Measurements from ENCODE around the gene CYTH1.

Gene CYTH1

GRCh38 chr17:78734793-78735641 lies 47.1 kb downstream of the CYTH1 start:
- DNase-seq (ENCODE audit: low read depth), result no peak

GRCh38 chr17:78732354-78732753 lies 49.7 kb downstream of the CYTH1 start:
- no peak for DNase-seq (ENCODE audit: low read depth)

GRCh38 chr17:78731904-78732303 lies 50.2 kb downstream of the CYTH1 start:
- DNase-seq (ENCODE audit: low read depth), result no peak

GRCh38 chr17:78729641-78730040 lies 52.4 kb downstream of the CYTH1 start:
- no peak for DNase-seq (ENCODE audit: low read depth)

GRCh38 chr17:78728495-78728894 lies 53.6 kb downstream of the CYTH1 start:
- DNase-seq (ENCODE audit: low read depth), result no peak

- DNase-seq (ENCODE audit: low read depth), result no peak
Observed at GRCh38 chr17:78727476-78728229, 54.4 kb downstream of the CYTH1 start.

- no peak for DNase-seq (ENCODE audit: low read depth)
Observed at GRCh38 chr17:78727057-78727456, 55.0 kb downstream of the CYTH1 start.

GRCh38 chr17:78726513-78726912 lies 55.6 kb downstream of the CYTH1 start:
- no peak for DNase-seq (ENCODE audit: low read depth)

- DNase-seq (ENCODE audit: low read depth), result no peak
Observed at GRCh38 chr17:78725448-78726021, 56.5 kb downstream of the CYTH1 start.

GRCh38 chr17:78724999-78725398 lies 57.1 kb downstream of the CYTH1 start:
- DNase-seq (ENCODE audit: low read depth), result no peak

GRCh38 chr17:78724544-78724943 lies 57.5 kb downstream of the CYTH1 start:
- DNase-seq (ENCODE audit: low read depth), result no peak

GRCh38 chr17:78723957-78724356 lies 58.1 kb downstream of the CYTH1 start:
- DNase-seq (ENCODE audit: low read depth), result no peak

- DNase-seq (ENCODE audit: low read depth), result no peak
Observed at GRCh38 chr17:78723001-78723796, 58.9 kb downstream of the CYTH1 start.

GRCh38 chr17:78722246-78722761 lies 59.8 kb downstream of the CYTH1 start:
- DNase-seq (ENCODE audit: low read depth), result no peak

- no peak for DNase-seq (ENCODE audit: low read depth)
Observed at GRCh38 chr17:78719630-78720298, 62.3 kb downstream of the CYTH1 start.

- DNase-seq (ENCODE audit: low read depth), result no peak
Observed at GRCh38 chr17:78718575-78719208, 63.4 kb downstream of the CYTH1 start.

GRCh38 chr17:78717431-78717980 lies 64.6 kb downstream of the CYTH1 start:
- no peak for DNase-seq (ENCODE audit: low read depth)

- DNase-seq (ENCODE audit: low read depth), result no peak
Observed at GRCh38 chr17:78716814-78717393, 65.2 kb downstream of the CYTH1 start.

GRCh38 chr17:78716292-78716691 lies 65.8 kb downstream of the CYTH1 start:
- DNase-seq (ENCODE audit: low read depth), result no peak

GRCh38 chr17:78715876-78716275 lies 66.2 kb downstream of the CYTH1 start:
- no peak for DNase-seq (ENCODE audit: low read depth)

All from activated T-helper 9 cell treated with anti-CD3 and anti-CD28 coated beads, Interleukin-2, amount 50 U/mL, for 16 hours (primary cell).